ENCODE data around the gene NAPEPLD. TPM values are rescaled to one million over a fixed set of nuclear protein-coding genes. Genes with fewer than 3 reads are reported as not detected.
A peak's percentile ranks its signal among the peaks of the same experiment; 100 is the strongest.
"Not testable (repeated sequence)": the region's sequence is repeated elsewhere in the genome, so short reads cannot be mapped to it uniquely, and the experiment has no call there.

Gene NAPEPLD
- total RNA-seq, 2 donors from 2014 or later = 5.0 to 15.7 TPM

GRCh38 chr7:103152744-103153617, 4.1 kb upstream of the NAPEPLD start:
- not testable (repeated sequence) for ATAC-seq; H3K27me3 Mint-ChIP-seq; H3K9me3 Mint-ChIP-seq; H3K36me3 Mint-ChIP-seq; DNase-seq (ENCODE audit: low spot score); H3K4me3 Mint-ChIP-seq
- Mint-ChIP-seq H3K4me1 (ENCODE audit: low read depth in 2 of 2) (peaks cover 32 to 35% of the 10 kb centered on the region in 2 donors), H3K27ac (peak overlapping the region in 1 of 2 donors; percentile 24)

GRCh38 chr7:103151993-103152676, 3.2 kb upstream of the NAPEPLD start:
- not testable (repeated sequence) for H3K4me3 Mint-ChIP-seq, ATAC-seq, H3K27ac Mint-ChIP-seq

GRCh38 chr7:103150192-103150591, 1.3 kb upstream of the NAPEPLD start:
- H3K36me3 Mint-ChIP-seq = peaks cover 8% of the 10 kb centered on the region
- DNase-seq (ENCODE audit: low spot score) (no peak), ATAC-seq (no peak)
- H3K27ac Mint-ChIP-seq = peak overlapping the region; percentile 89 to 95
- H3K4me3 Mint-ChIP-seq = peak overlapping the region; percentile 93
- H3K4me1 Mint-ChIP-seq (ENCODE audit: low read depth in 2 of 2) = peaks cover 28 to 35% of the 10 kb centered on the region in 2 donors
- no peaks in the 10 kb centered on the region for H3K9me3 Mint-ChIP-seq
- H3K27me3 Mint-ChIP-seq = no peaks in the 10 kb centered on the region

More at GRCh38 chr7:103151993-103152676, 3.2 kb upstream of the NAPEPLD start:
- H3K36me3 Mint-ChIP-seq; H3K27me3 Mint-ChIP-seq; DNase-seq (ENCODE audit: low spot score); H3K9me3 Mint-ChIP-seq: not testable (repeated sequence)
- H3K4me1 Mint-ChIP-seq (ENCODE audit: low read depth in 2 of 2) = peaks cover 34 to 41% of the 10 kb centered on the region in 2 donors

GRCh38 chr7:103149808-103150180, 895 bp upstream of the NAPEPLD start:
- H3K27me3 Mint-ChIP-seq = no peaks in the 10 kb centered on the region
- H3K4me3 Mint-ChIP-seq = peak overlapping the region; percentile 93
- H3K9me3 Mint-ChIP-seq = no peaks in the 10 kb centered on the region
- peaks cover 8% of the 10 kb centered on the region for H3K36me3 Mint-ChIP-seq
- peak overlapping the region; percentile 89 to 95 for H3K27ac Mint-ChIP-seq
- DNase-seq (ENCODE audit: low spot score) (no peak), ATAC-seq (peak in 1 of 2 donors; percentile 1)
- peaks cover 28 to 35% of the 10 kb centered on the region in 2 donors for H3K4me1 Mint-ChIP-seq (ENCODE audit: low read depth in 2 of 2)

GRCh38 chr7:103148131-103148993, 537 bp downstream of the NAPEPLD start:
- no peaks in the 10 kb centered on the region for H3K27me3 Mint-ChIP-seq
- ATAC-seq (no peak), DNase-seq (ENCODE audit: low spot score) (no peak)
- H3K36me3 Mint-ChIP-seq = peaks cover 7% of the 10 kb centered on the region
- peak overlapping the region; percentile 93 for H3K4me3 Mint-ChIP-seq
- H3K27ac Mint-ChIP-seq = peak overlapping the region; percentile 89 to 95
- H3K4me1 Mint-ChIP-seq (ENCODE audit: low read depth in 2 of 2) = peaks cover 25 to 29% of the 10 kb centered on the region in 2 donors
- no peaks in the 10 kb centered on the region for H3K9me3 Mint-ChIP-seq

GRCh38 chr7:103144754-103145153, 4.1 kb downstream of the NAPEPLD start:
- peaks cover 21 to 22% of the 10 kb centered on the region in 2 donors for H3K4me1 Mint-ChIP-seq (ENCODE audit: low read depth in 2 of 2)
- H3K27me3 Mint-ChIP-seq; DNase-seq (ENCODE audit: low spot score); ATAC-seq; H3K36me3 Mint-ChIP-seq; H3K9me3 Mint-ChIP-seq; H3K27ac Mint-ChIP-seq; H3K4me3 Mint-ChIP-seq: not testable (repeated sequence)

GRCh38 chr7:103143868-103144267, 5.0 kb downstream of the NAPEPLD start:
- Mint-ChIP-seq H3K4me3 (no peak overlapping the region), H3K36me3 (peaks cover 3% of the 10 kb centered on the region), H3K4me1 (ENCODE audit: low read depth in 2 of 2) (peaks cover 17 to 18% of the 10 kb centered on the region in 2 donors), H3K27ac (no peak overlapping the region), H3K27me3 (no peaks in the 10 kb centered on the region), H3K9me3 (no peaks in the 10 kb centered on the region)
- ATAC-seq = no peak
- no peak for DNase-seq (ENCODE audit: low spot score)

- Mint-ChIP-seq H3K4me3 (no peak overlapping the region), H3K4me1 (ENCODE audit: low read depth in 2 of 2) (peaks cover 6 to 8% of the 10 kb centered on the region in 2 donors), H3K27me3 (no peaks in the 10 kb centered on the region), H3K27ac (no peak overlapping the region), H3K9me3 (no peaks in the 10 kb centered on the region), H3K36me3 (no peaks in the 10 kb centered on the region)
- DNase-seq (ENCODE audit: low spot score) (no peak), ATAC-seq (no peak)
These were observed 6.4 kb downstream of the NAPEPLD start for GRCh38 chr7:103142494-103142893.

GRCh38 chr7:103141753-103142404, 7.0 kb downstream of the NAPEPLD start:
- no peak overlapping the region for H3K27ac Mint-ChIP-seq
- ATAC-seq = no peak
- no peak for DNase-seq (ENCODE audit: low spot score)
- no peaks in the 10 kb centered on the region for H3K36me3 Mint-ChIP-seq
- no peaks in the 10 kb centered on the region for H3K27me3 Mint-ChIP-seq
- H3K9me3 Mint-ChIP-seq = no peaks in the 10 kb centered on the region
- H3K4me1 Mint-ChIP-seq (ENCODE audit: low read depth in 2 of 2) = peaks cover under 1 to 8% of the 10 kb centered on the region in 2 donors
- no peak overlapping the region for H3K4me3 Mint-ChIP-seq

- H3K4me3 Mint-ChIP-seq = no peak overlapping the region
- H3K9me3 Mint-ChIP-seq = no peaks in the 10 kb centered on the region
- no peaks in the 10 kb centered on the region for H3K36me3 Mint-ChIP-seq
- no peaks in the 10 kb centered on the region for H3K27me3 Mint-ChIP-seq
- DNase-seq (ENCODE audit: low spot score) (no peak), ATAC-seq (no peak)
- peaks cover 0 to 6% of the 10 kb centered on the region in 2 donors for H3K4me1 Mint-ChIP-seq (ENCODE audit: low read depth in 2 of 2)
- H3K27ac Mint-ChIP-seq = no peak overlapping the region
These were observed 8.2 kb downstream of the NAPEPLD start for GRCh38 chr7:103140685-103141084.

GRCh38 chr7:103140061-103140460, 8.8 kb downstream of the NAPEPLD start:
- DNase-seq (ENCODE audit: low spot score) = no peak
- no peaks in the 10 kb centered on the region for H3K36me3 Mint-ChIP-seq
- H3K9me3 Mint-ChIP-seq = no peaks in the 10 kb centered on the region

GRCh38 chr7:103134836-103135554, 13.9 kb downstream of the NAPEPLD start:
- Mint-ChIP-seq H3K4me3 (no peak overlapping the region), H3K9me3 (no peaks in the 10 kb centered on the region), H3K27ac (no peak overlapping the region), H3K27me3 (no peaks in the 10 kb centered on the region), H3K4me1 (ENCODE audit: low read depth in 2 of 2) (peaks cover 9 to 14% of the 10 kb centered on the region in 2 donors), H3K36me3 (no peaks in the 10 kb centered on the region)
- ATAC-seq = no peak
- no peak for DNase-seq (ENCODE audit: low spot score)

More at GRCh38 chr7:103140061-103140460, 8.8 kb downstream of the NAPEPLD start:
- ATAC-seq = no peak
- Mint-ChIP-seq H3K4me3 (no peak overlapping the region), H3K27me3 (no peaks in the 10 kb centered on the region), H3K4me1 (ENCODE audit: low read depth in 2 of 2) (peaks cover 0 to 10% of the 10 kb centered on the region in 2 donors), H3K27ac (no peak overlapping the region)
